Measurements from ENCODE around the gene ADCY10. TPM values are rescaled to one million over a fixed set of nuclear protein-coding genes. Genes with fewer than 3 reads are reported as not detected.

The ADCY10 gene
- total and polyA plus RNA-seq, 7 experiments from 2014 or later: 0.19 to 1.3 (median 0.43) TPM; not detected in 2

- no peak overlapping the region for H3K27ac ChIP-seq (ENCODE audit: low read depth, low read length)
- intact Hi-C loops (cut with micrococcal nuclease): no loop called here
- Mint-ChIP-seq H3K36me3 (peaks cover 0 to 12% (median 7%) of the 10 kb centered on the region in 5 donors), H3K9me3 (peaks cover 0 to 25% (median 12%) of the 10 kb centered on the region in 11 donors), H3K4me3 (no peak overlapping the region), H3K4me1 (peaks cover 0 to 6% (median 0%) of the 10 kb centered on the region in 7 donors), H3K27ac (no peak overlapping the region), H3K27me3 (peaks cover 3 to 17% (median 4%) of the 10 kb centered on the region in 5 donors)
- ChIA-PET CTCF (interaction anchor here (0.6 kb wide), 1 partner anchor 104 kb away, joined by 3 read pairs; no protein-coding TSS in a partner anchor), POLR2A (no interaction called here)
- H3K4me1 ChIP-seq (ENCODE audit: control insufficient read depth in 2 of 2, insufficient read depth in 2 of 2, low read length in 2 of 2): no peaks in the 10 kb centered on the region
- ATAC-seq (no peak), DNase-seq (no peak)
- H3K9me3 ChIP-seq (ENCODE audit: control insufficient read depth in 2 of 3, low read length in 3 of 3): peaks cover 0 to 6% (median 0%) of the 10 kb centered on the region in 3 experiments
- H3K36me3 ChIP-seq (ENCODE audit: control insufficient read depth in 2 of 3, insufficient read depth in 3 of 3, low read length in 3 of 3): no peaks in the 10 kb centered on the region
- H3K4me3 ChIP-seq (ENCODE audit: low read length): no peak overlapping the region
- no peaks in the 10 kb centered on the region for H3K27me3 ChIP-seq (ENCODE audit: control insufficient read depth in 2 of 2, insufficient read depth in 2 of 2, low read length in 2 of 2)
Measured at GRCh38 chr1:167911413-167911812, 2.5 kb downstream of the ADCY10 start.

GRCh38 chr1:167910530-167910929 is 3.4 kb downstream of the ADCY10 start:
- Mint-ChIP-seq H3K27ac (no peak overlapping the region), H3K9me3 (peaks cover 0 to 25% (median 12%) of the 10 kb centered on the region in 11 donors), H3K36me3 (peaks cover 0 to 9% (median 6%) of the 10 kb centered on the region in 5 donors), H3K27me3 (peaks cover 3 to 17% (median 8%) of the 10 kb centered on the region in 5 donors), H3K4me1 (peaks cover 0 to 2% (median 0%) of the 10 kb centered on the region in 7 donors), H3K4me3 (peak overlapping the region in 1 of 10 donors; percentile 38)
- DNase-seq (no peak), ATAC-seq (no peak)
- Histone ChIP-seq H3K9me3 (ENCODE audit: control insufficient read depth in 2 of 3, low read length in 3 of 3) (peaks cover 0 to 6% (median 0%) of the 10 kb centered on the region in 3 experiments), H3K27me3 (ENCODE audit: control insufficient read depth in 2 of 2, insufficient read depth in 2 of 2, low read length in 2 of 2) (no peaks in the 10 kb centered on the region), H3K4me3 (ENCODE audit: low read length) (no peak overlapping the region), H3K4me1 (ENCODE audit: control insufficient read depth in 2 of 2, insufficient read depth in 2 of 2, low read length in 2 of 2) (no peaks in the 10 kb centered on the region), H3K27ac (ENCODE audit: low read depth, low read length) (no peak overlapping the region), H3K36me3 (ENCODE audit: control insufficient read depth in 2 of 3, insufficient read depth in 3 of 3, low read length in 3 of 3) (no peaks in the 10 kb centered on the region)
- POLR2A ChIA-PET: no interaction called here
- intact Hi-C loops (cut with micrococcal nuclease): no loop called here
- CTCF ChIA-PET: no interaction called here

- Mint-ChIP-seq H3K9me3 (peaks cover 0 to 25% (median 12%) of the 10 kb centered on the region in 11 donors), H3K4me1 (no peaks in the 10 kb centered on the region), H3K4me3 (no peak overlapping the region), H3K36me3 (peaks cover 0 to 7% (median 6%) of the 10 kb centered on the region in 5 donors), H3K27me3 (peaks cover 3 to 17% (median 11%) of the 10 kb centered on the region in 5 donors), H3K27ac (no peak overlapping the region)
- H3K27me3 ChIP-seq (ENCODE audit: control insufficient read depth in 2 of 2, insufficient read depth in 2 of 2, low read length in 2 of 2): no peaks in the 10 kb centered on the region
- no peaks in the 10 kb centered on the region for H3K4me1 ChIP-seq (ENCODE audit: control insufficient read depth in 2 of 2, insufficient read depth in 2 of 2, low read length in 2 of 2)
- no peak for ATAC-seq
- no peak overlapping the region for H3K4me3 ChIP-seq (ENCODE audit: low read length)
- H3K36me3 ChIP-seq (ENCODE audit: control insufficient read depth in 2 of 3, insufficient read depth in 3 of 3, low read length in 3 of 3): no peaks in the 10 kb centered on the region
- ChIA-PET POLR2A (no interaction called here), CTCF (no interaction called here)
- H3K9me3 ChIP-seq (ENCODE audit: control insufficient read depth in 2 of 3, low read length in 3 of 3): peaks cover 0 to 6% (median 0%) of the 10 kb centered on the region in 3 experiments
- no peak overlapping the region for H3K27ac ChIP-seq (ENCODE audit: low read depth, low read length)
- DNase-seq: no peak
- intact Hi-C loops (cut with micrococcal nuclease): no loop called here
Measured at GRCh38 chr1:167909691-167910180, 4.2 kb downstream of the ADCY10 start.

DNA sequence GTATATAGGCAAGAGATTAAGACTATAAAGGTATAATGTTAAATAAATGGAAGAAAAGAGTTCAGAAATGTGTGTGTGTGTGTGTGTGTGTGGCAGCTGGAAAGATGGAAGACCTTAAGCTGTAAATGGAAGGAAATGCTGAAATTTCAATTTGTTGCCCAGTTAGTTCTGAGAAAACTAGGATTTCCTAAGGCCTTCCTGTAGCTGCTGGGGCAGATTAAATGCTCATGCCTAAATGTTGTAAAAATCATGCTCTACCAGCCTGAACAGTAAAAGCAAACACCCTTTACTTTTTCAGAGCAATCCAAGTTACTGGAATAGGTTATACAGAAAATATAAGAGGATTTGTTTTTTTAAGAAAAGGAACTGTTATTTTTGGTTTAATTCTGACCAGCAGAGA is 8.3 kb downstream of the ADCY10 start:
- intact Hi-C loops (cut with micrococcal nuclease): no loop called here
- H3K4me1 Mint-ChIP-seq: no peaks in the 10 kb centered on the region
- no peak overlapping the region for H3K4me3 ChIP-seq (ENCODE audit: low read length)
- H3K27ac Mint-ChIP-seq: no peak overlapping the region
- ATAC-seq (no peak), DNase-seq (no peak)
- H3K9me3 Mint-ChIP-seq: peaks cover 0 to 25% (median 12%) of the 10 kb centered on the region in 11 donors
- CTCF ChIA-PET: no interaction called here
- no peaks in the 10 kb centered on the region for H3K4me1 ChIP-seq (ENCODE audit: control insufficient read depth in 2 of 2, insufficient read depth in 2 of 2, low read length in 2 of 2)
- peaks cover 0 to 6% (median 0%) of the 10 kb centered on the region in 3 experiments for H3K9me3 ChIP-seq (ENCODE audit: control insufficient read depth in 2 of 3, low read length in 3 of 3)
- peaks cover 3 to 17% (median 11%) of the 10 kb centered on the region in 5 donors for H3K27me3 Mint-ChIP-seq
- H3K4me3 Mint-ChIP-seq: no peak overlapping the region
- H3K36me3 Mint-ChIP-seq: peaks cover 0 to 6% (median 0%) of the 10 kb centered on the region in 5 donors
- POLR2A ChIA-PET: no interaction called here
- no peaks in the 10 kb centered on the region for H3K36me3 ChIP-seq (ENCODE audit: control insufficient read depth in 2 of 3, insufficient read depth in 3 of 3, low read length in 3 of 3)
- no peak overlapping the region for H3K27ac ChIP-seq (ENCODE audit: low read depth, low read length)
- no peaks in the 10 kb centered on the region for H3K27me3 ChIP-seq (ENCODE audit: control insufficient read depth in 2 of 2, insufficient read depth in 2 of 2, low read length in 2 of 2)

- intact Hi-C loops (cut with micrococcal nuclease): no loop called here
- no peak overlapping the region for H3K27ac Mint-ChIP-seq
- peaks cover 0 to 6% (median 0%) of the 10 kb centered on the region in 3 experiments for H3K9me3 ChIP-seq (ENCODE audit: control insufficient read depth in 2 of 3, low read length in 3 of 3)
- H3K4me1 Mint-ChIP-seq: no peaks in the 10 kb centered on the region
- H3K27ac ChIP-seq (ENCODE audit: low read depth, low read length): no peak overlapping the region
- DNase-seq: no peak
- H3K4me3 ChIP-seq (ENCODE audit: low read length): no peak overlapping the region
- CTCF ChIA-PET: no interaction called here
- no peaks in the 10 kb centered on the region for H3K36me3 ChIP-seq (ENCODE audit: control insufficient read depth in 2 of 3, insufficient read depth in 3 of 3, low read length in 3 of 3)
- ATAC-seq: no peak
- H3K36me3 Mint-ChIP-seq: peaks cover 0 to 4% (median 0%) of the 10 kb centered on the region in 5 donors
- H3K4me1 ChIP-seq (ENCODE audit: control insufficient read depth in 2 of 2, insufficient read depth in 2 of 2, low read length in 2 of 2): no peaks in the 10 kb centered on the region
- POLR2A ChIA-PET: interaction anchor here (2.1 kb wide), 1 partner anchor 9 kb away, joined by 4 read pairs; the partner anchor contains the start of gene ADCY10
- peaks cover 3 to 15% (median 9%) of the 10 kb centered on the region in 5 donors for H3K27me3 Mint-ChIP-seq
- H3K4me3 Mint-ChIP-seq: no peak overlapping the region
- H3K27me3 ChIP-seq (ENCODE audit: control insufficient read depth in 2 of 2, insufficient read depth in 2 of 2, low read length in 2 of 2): no peaks in the 10 kb centered on the region
- peaks cover 0 to 21% (median 9%) of the 10 kb centered on the region in 11 donors for H3K9me3 Mint-ChIP-seq
Measured at GRCh38 chr1:167905182-167905581, 8.8 kb downstream of the ADCY10 start.

DNA sequence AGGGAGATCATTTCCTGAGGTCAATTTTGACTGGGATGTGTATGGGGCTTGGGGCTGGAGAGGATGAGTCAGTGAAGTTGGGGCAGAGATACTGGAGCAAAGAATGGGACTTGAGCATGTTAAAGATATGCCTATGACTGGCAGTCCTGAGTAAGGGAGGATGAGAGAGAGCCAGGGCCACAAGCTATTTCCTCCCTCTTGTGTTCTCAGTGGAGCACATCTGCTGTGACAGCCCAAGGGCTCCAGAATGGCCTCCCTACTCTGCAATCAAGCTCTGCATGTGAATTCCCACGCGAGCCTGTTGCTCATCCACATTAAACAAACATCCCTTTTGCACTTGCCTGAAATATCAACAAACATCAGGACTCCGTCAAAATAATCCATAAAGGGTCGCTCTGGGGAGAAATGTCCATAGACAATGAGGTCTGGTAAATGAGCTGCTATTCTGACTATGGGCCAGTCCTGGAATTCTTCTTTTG is 9.2 kb downstream of the ADCY10 start:
- intact Hi-C loops (cut with micrococcal nuclease): no loop called here

GRCh38 chr1:167900907-167901306 is 13.0 kb downstream of the ADCY10 start:
- H3K4me1 Mint-ChIP-seq: no peaks in the 10 kb centered on the region
- CTCF ChIA-PET: no interaction called here
- H3K4me1 ChIP-seq (ENCODE audit: control insufficient read depth in 2 of 2, insufficient read depth in 2 of 2, low read length in 2 of 2): no peaks in the 10 kb centered on the region
- peaks cover 0 to 1% (median 0%) of the 10 kb centered on the region in 11 donors for H3K9me3 Mint-ChIP-seq
- H3K36me3 Mint-ChIP-seq: peaks cover 0 to 3% (median 0%) of the 10 kb centered on the region in 5 donors
- no peaks in the 10 kb centered on the region for H3K36me3 ChIP-seq (ENCODE audit: control insufficient read depth in 2 of 3, insufficient read depth in 3 of 3, low read length in 3 of 3)
- peaks cover 0 to 7% (median 0%) of the 10 kb centered on the region in 5 donors for H3K27me3 Mint-ChIP-seq
- no peak overlapping the region for H3K27ac Mint-ChIP-seq
- no peaks in the 10 kb centered on the region for H3K9me3 ChIP-seq (ENCODE audit: control insufficient read depth in 2 of 3, low read length in 3 of 3)
- no peak overlapping the region for H3K27ac ChIP-seq (ENCODE audit: low read depth, low read length)
- H3K4me3 ChIP-seq (ENCODE audit: low read length): no peak overlapping the region
- POLR2A ChIA-PET: no interaction called here
- no peak overlapping the region for H3K4me3 Mint-ChIP-seq
- H3K27me3 ChIP-seq (ENCODE audit: control insufficient read depth in 2 of 2, insufficient read depth in 2 of 2, low read length in 2 of 2): no peaks in the 10 kb centered on the region
- intact Hi-C loops (cut with micrococcal nuclease): no loop called here
- DNase-seq: no peak
- no peak for ATAC-seq

More for the DNA sequence above, 9.2 kb downstream of the ADCY10 start:
- peaks cover 3 to 12% (median 7%) of the 10 kb centered on the region in 5 donors for H3K27me3 Mint-ChIP-seq
- no peak for ATAC-seq
- H3K27ac Mint-ChIP-seq: no peak overlapping the region
- Histone ChIP-seq H3K27ac (ENCODE audit: low read depth, low read length) (no peak overlapping the region), H3K36me3 (ENCODE audit: control insufficient read depth in 2 of 3, insufficient read depth in 3 of 3, low read length in 3 of 3) (no peaks in the 10 kb centered on the region), H3K4me3 (ENCODE audit: low read length) (no peak overlapping the region), H3K4me1 (ENCODE audit: control insufficient read depth in 2 of 2, insufficient read depth in 2 of 2, low read length in 2 of 2) (no peaks in the 10 kb centered on the region), H3K9me3 (ENCODE audit: control insufficient read depth in 2 of 3, low read length in 3 of 3) (peaks cover 0 to 3% (median 0%) of the 10 kb centered on the region in 3 experiments), H3K27me3 (ENCODE audit: control insufficient read depth in 2 of 2, insufficient read depth in 2 of 2, low read length in 2 of 2) (no peaks in the 10 kb centered on the region)
- no peaks in the 10 kb centered on the region for H3K4me1 Mint-ChIP-seq
- H3K36me3 Mint-ChIP-seq: peaks cover 0 to 2% (median 0%) of the 10 kb centered on the region in 5 donors
- DNase-seq: no peak
- peaks cover 0 to 16% (median 5%) of the 10 kb centered on the region in 11 donors for H3K9me3 Mint-ChIP-seq
- ChIA-PET POLR2A (interaction anchor here (2.1 kb wide), 1 partner anchor 10 kb away, joined by 4 read pairs; the partner anchor contains the start of gene ADCY10), CTCF (no interaction called here)
- no peak overlapping the region for H3K4me3 Mint-ChIP-seq
